H9 (cell line): ENCODE measurements around the gene PTPRN2. TPM values are rescaled to one million over a fixed set of nuclear protein-coding genes. Genes with fewer than 3 reads are reported as not detected.

Source experiments
- DNase-seq: peaks from one replicate; pipeline ENCODE4 v3.0.0-alpha.2; 2017
- H2AFZ ChIP-seq: one replicate; pipeline ENCODE4 v1.6.1; 2013; ENCODE audit warnings: mild to moderate bottlenecking, low read length, control low read depth, moderate library complexity
- H2AK5ac ChIP-seq: 2 replicates; pipeline ENCODE4 v1.6.1; 2013; ENCODE audit warnings: low read length, control low read depth, mixed read lengths; ENCODE audit not compliant: insufficient read length
- H2BK120ac ChIP-seq: one replicate; pipeline ENCODE4 v1.6.1; 2013; ENCODE audit warnings: low read depth, mild to moderate bottlenecking, low read length, control low read depth, inconsistent platforms; ENCODE audit not compliant: poor library complexity, severe bottlenecking
- H2BK12ac ChIP-seq: 2 replicates; pipeline ENCODE4 v1.6.1; 2013; ENCODE audit warnings: low read length, control low read depth, mixed read lengths, low read depth; ENCODE audit not compliant: insufficient read length
- H2BK15ac ChIP-seq: 2 replicates; pipeline ENCODE4 v1.6.1; 2013; ENCODE audit warnings: low read depth, low read length, control low read depth
- H2BK20ac ChIP-seq: one replicate; pipeline ENCODE4 v1.6.1; 2013; ENCODE audit warnings: low read depth, mild to moderate bottlenecking, low read length, control low read depth, inconsistent platforms; ENCODE audit not compliant: poor library complexity, severe bottlenecking
- H2BK5ac ChIP-seq: 2 replicates; pipeline ENCODE4 v1.6.1; 2013; ENCODE audit warnings: low read length, control low read depth, mixed read lengths; ENCODE audit not compliant: insufficient read length
- H3K14ac ChIP-seq: 2 replicates; pipeline ENCODE4 v1.6.1; 2013; ENCODE audit warnings: low read length, control low read depth; ENCODE audit not compliant: insufficient read depth
- H3K18ac ChIP-seq: 2 replicates; pipeline ENCODE4 v1.6.1; 2013; ENCODE audit warnings: low read depth, mild to moderate bottlenecking, mixed read lengths, low read length, control low read depth; ENCODE audit not compliant: insufficient read length
- H3K23ac ChIP-seq: 2 replicates; pipeline ENCODE4 v1.6.1; 2013; ENCODE audit warnings: low read length, control low read depth, mixed read lengths, low read depth; ENCODE audit not compliant: insufficient read length
- H3K23me2 ChIP-seq: 2 replicates; pipeline ENCODE4 v1.6.1; 2013; ENCODE audit warnings: low read depth, mild to moderate bottlenecking, mixed read lengths, low read length, control low read depth; ENCODE audit not compliant: insufficient read length, poor library complexity, severe bottlenecking
- H3K27ac ChIP-seq: 2 replicates; pipeline ENCODE4 v1.5.1; 2013; ENCODE audit warnings: low read length, control low read depth, mixed read lengths, low read depth; ENCODE audit not compliant: insufficient read length
- H3K27me3 ChIP-seq: 2 replicates; pipeline ENCODE4 v1.6.1; 2013; ENCODE audit warnings: low read length, control low read depth, inconsistent platforms; ENCODE audit not compliant: insufficient read depth
- H3K4ac ChIP-seq: 2 replicates; pipeline ENCODE4 v1.6.1; 2013; ENCODE audit warnings: low read depth, mild to moderate bottlenecking, control low read depth, inconsistent platforms, low read length, moderate library complexity
- H3K4me1 ChIP-seq: 2 replicates; pipeline ENCODE4 v1.6.1; 2013; ENCODE audit warnings: low read length, control low read depth, inconsistent platforms; ENCODE audit not compliant: insufficient read depth
- H3K4me2 ChIP-seq: 2 replicates; pipeline ENCODE4 v1.6.1; 2013; ENCODE audit warnings: low read length, control low read depth, mixed read lengths; ENCODE audit not compliant: insufficient read length, insufficient read depth
- H3K56ac ChIP-seq: 2 replicates; pipeline ENCODE4 v1.6.1; 2013; ENCODE audit warnings: low read depth, mild to moderate bottlenecking, mixed read lengths, low read length, control low read depth; ENCODE audit not compliant: insufficient read length
- H3K79me1 ChIP-seq: 2 replicates; pipeline ENCODE4 v1.6.1; 2013; ENCODE audit warnings: low read depth, mild to moderate bottlenecking, moderate library complexity, low read length, control low read depth, inconsistent platforms; ENCODE audit not compliant: insufficient read depth, poor library complexity, severe bottlenecking
- H3K79me2 ChIP-seq: 2 replicates; pipeline ENCODE4 v1.6.1; 2013; ENCODE audit warnings: low read length, control low read depth, inconsistent platforms; ENCODE audit not compliant: insufficient read depth
- H3K9ac ChIP-seq: 2 replicates; pipeline ENCODE4 v1.6.1; 2013; ENCODE audit warnings: low read length, control low read depth, mixed read lengths; ENCODE audit not compliant: insufficient read length; ENCODE audit errors: extremely low read depth
- H3K9me3 ChIP-seq: one replicate; pipeline ENCODE4 v1.6.1; 2013; ENCODE audit warnings: low read depth, low read length, inconsistent platforms; ENCODE audit not compliant: control insufficient read depth
- H3T11ph ChIP-seq: one replicate; pipeline ENCODE4 v1.6.1; 2013; ENCODE audit warnings: mild to moderate bottlenecking, low read length, control low read depth, inconsistent platforms
- H4K20me1 ChIP-seq: one replicate; pipeline ENCODE4 v1.6.1; 2013; ENCODE audit not compliant: control insufficient read depth, insufficient read length, insufficient read depth
- H4K5ac ChIP-seq: 2 replicates; pipeline ENCODE4 v1.6.1; 2013; ENCODE audit warnings: low read depth, mild to moderate bottlenecking, mixed read lengths, low read length, control low read depth; ENCODE audit not compliant: insufficient read length
- H4K8ac ChIP-seq: replicated peaks from 2 replicates; pipeline ENCODE4 v1.6.1; 2013; ENCODE audit warnings: low read length, control low read depth, mixed read lengths, low read depth; ENCODE audit not compliant: insufficient read length
- H4K91ac ChIP-seq: 2 replicates; pipeline ENCODE4 v1.6.1; 2013; ENCODE audit warnings: low read depth, mild to moderate bottlenecking, moderate library complexity, mixed read lengths, low read length, control low read depth; ENCODE audit not compliant: insufficient read length
- H3K27ac Mint-ChIP-seq, 3 experiments: 2 replicates in 2 of 3; 3 replicates in 1 of 3; pipeline ENCODE4 v1.8.0; 2020 to 2021; ENCODE audit warnings: mixed read lengths in 3 of 3, mild to moderate bottlenecking in 1 of 3, moderate library complexity in 1 of 3
- H3K27me3 Mint-ChIP-seq: 2 replicates; pipeline ENCODE4 v1.8.0; 2021; ENCODE audit warnings: low read depth, mild to moderate bottlenecking, moderate library complexity, mixed read lengths
- H3K36me3 Mint-ChIP-seq, 3 experiments: 2 replicates in 2 of 3; 3 replicates in 1 of 3; pipeline ENCODE4 v1.8.0; 2020 to 2021; ENCODE audit warnings: low read depth in 3 of 3, mixed read lengths in 3 of 3; ENCODE audit not compliant: insufficient read depth in 1 of 3
- H3K4me1 Mint-ChIP-seq, 2 experiments: 2 replicates each; pipeline ENCODE4 v1.8.0; 2020; ENCODE audit warnings: mixed read lengths in 2 of 2
- H3K4me3 Mint-ChIP-seq, 2 experiments: 2 replicates in 1 of 2; 3 replicates in 1 of 2; pipeline ENCODE4 v1.8.0; 2020 to 2021; ENCODE audit warnings: mild to moderate bottlenecking in 2 of 2, mixed read lengths in 2 of 2, moderate library complexity in 1 of 2
- H3K9me3 Mint-ChIP-seq, 2 experiments: 2 replicates in 1 of 2; 3 replicates in 1 of 2; pipeline ENCODE4 v1.8.0; 2020; ENCODE audit warnings: mild to moderate bottlenecking in 2 of 2, mixed read lengths in 2 of 2, moderate library complexity in 1 of 2
- WGBS: extraction: QIAGEN DNeasy Blood & Tissue Kit; methylation state at CpG from one replicate; pipeline ENCODE4 v1.1.7; 2013; ENCODE audit warnings: missing lambda C conversion rate, low lambda C conversion rate, mixed read lengths; ENCODE audit not compliant: insufficient read length; ENCODE audit errors: extremely low coverage; 5-methylcytosine and 5-hydroxymethylcytosine counted together
- total RNA-seq: library from RNA; stranded (reverse); gene quantifications from 2 replicates; pipeline ENCODE4 v1.2.1, GENCODE V29; 2021
- TF ChIP-seq, protein P1 (sequence below): fragments of 200-600 bp; sonication (generic); conservative IDR thresholded peaks from 3 replicates; pipeline ENCODE4 v1.8.0; 2021; ENCODE audit warnings: antibody characterized with exemption, mild to moderate bottlenecking

Gene PTPRN2
- total RNA-seq, 1 experiment from 2014 or later: 5.2 TPM

DNA sequence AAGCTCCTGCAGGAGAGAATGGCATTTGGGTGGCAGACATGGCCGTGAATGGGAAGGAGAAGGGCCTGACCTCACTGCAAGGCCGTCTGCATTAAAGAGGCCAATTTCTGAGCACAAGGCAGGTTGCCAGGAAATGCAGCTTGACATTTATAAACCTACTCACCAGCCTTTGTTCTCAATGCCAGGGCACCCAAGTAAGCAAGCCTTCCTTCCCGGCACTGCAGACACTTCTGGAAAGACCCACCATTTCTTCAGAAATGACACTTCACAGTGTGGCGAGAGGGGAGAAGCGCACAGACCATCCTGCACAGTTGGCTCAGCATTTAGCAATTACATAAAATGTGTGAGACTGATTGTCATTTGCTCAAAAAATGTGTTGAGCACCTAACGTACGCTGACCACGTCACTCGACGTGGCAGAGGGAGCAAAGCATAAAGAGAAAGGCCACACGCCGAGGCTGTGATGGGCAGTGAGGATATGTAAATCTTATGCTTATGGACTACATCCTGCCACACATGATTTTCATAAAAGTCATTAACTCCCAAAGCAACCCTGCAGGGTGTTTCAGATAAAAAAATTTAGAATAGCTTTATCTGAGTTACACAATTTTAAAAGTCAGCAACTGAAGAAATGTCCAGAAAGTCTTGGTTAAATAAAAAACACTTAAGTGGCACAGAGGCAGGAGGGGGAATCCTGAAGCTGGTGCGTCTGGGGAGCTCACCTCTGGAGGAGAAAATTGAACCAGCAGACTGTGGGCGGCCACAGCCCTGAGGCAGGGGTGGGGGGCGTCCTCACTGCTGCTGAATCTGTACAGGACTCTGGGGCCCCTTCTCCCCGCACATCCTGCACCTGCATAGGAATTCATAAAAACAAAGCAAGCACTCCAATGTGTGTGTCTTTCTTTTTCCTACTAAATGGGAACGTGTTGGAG is 543.8 kb downstream of the PTPRN2 start:
- no peak overlapping the region for H2AFZ ChIP-seq
- no peaks in the 10 kb centered on the region for H3K79me2 ChIP-seq
- H3K23ac ChIP-seq: no peak overlapping the region
- TF ChIP-seq, protein P1, sequence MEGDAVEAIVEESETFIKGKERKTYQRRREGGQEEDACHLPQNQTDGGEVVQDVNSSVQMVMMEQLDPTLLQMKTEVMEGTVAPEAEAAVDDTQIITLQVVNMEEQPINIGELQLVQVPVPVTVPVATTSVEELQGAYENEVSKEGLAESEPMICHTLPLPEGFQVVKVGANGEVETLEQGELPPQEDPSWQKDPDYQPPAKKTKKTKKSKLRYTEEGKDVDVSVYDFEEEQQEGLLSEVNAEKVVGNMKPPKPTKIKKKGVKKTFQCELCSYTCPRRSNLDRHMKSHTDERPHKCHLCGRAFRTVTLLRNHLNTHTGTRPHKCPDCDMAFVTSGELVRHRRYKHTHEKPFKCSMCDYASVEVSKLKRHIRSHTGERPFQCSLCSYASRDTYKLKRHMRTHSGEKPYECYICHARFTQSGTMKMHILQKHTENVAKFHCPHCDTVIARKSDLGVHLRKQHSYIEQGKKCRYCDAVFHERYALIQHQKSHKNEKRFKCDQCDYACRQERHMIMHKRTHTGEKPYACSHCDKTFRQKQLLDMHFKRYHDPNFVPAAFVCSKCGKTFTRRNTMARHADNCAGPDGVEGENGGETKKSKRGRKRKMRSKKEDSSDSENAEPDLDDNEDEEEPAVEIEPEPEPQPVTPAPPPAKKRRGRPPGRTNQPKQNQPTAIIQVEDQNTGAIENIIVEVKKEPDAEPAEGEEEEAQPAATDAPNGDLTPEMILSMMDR: no peak
- H2BK120ac ChIP-seq: no peak overlapping the region
- no peak overlapping the region for H4K5ac ChIP-seq
- Mint-ChIP-seq H3K27me3 (peaks cover 1% of the 10 kb centered on the region), H3K4me3 (no peak overlapping the region), H3K36me3 (peaks cover 9 to 14% (median 13%) of the 10 kb centered on the region in 3 experiments), H3K9me3 (peaks cover 16 to 19% of the 10 kb centered on the region in 2 experiments), H3K4me1 (peaks cover 0 to 12% of the 10 kb centered on the region in 2 experiments; a peak in 2 of 4 replicates), H3K27ac (no peak overlapping the region)
- no peak overlapping the region for H4K91ac ChIP-seq
- no peak overlapping the region for H3T11ph ChIP-seq
- no peak overlapping the region for H3K56ac ChIP-seq
- no peak overlapping the region for H3K4ac ChIP-seq
- H3K4me1 ChIP-seq: no peaks in the 10 kb centered on the region; the same call in 1 of the 2 replicates
- no peak overlapping the region for H2BK5ac ChIP-seq
- no peak overlapping the region for H2BK20ac ChIP-seq
- H3K27me3 ChIP-seq: no peaks in the 10 kb centered on the region
- no peaks in the 10 kb centered on the region for H3K79me1 ChIP-seq
- H3K23me2 ChIP-seq: no peaks in the 10 kb centered on the region
- no peak overlapping the region for H4K8ac ChIP-seq
- H2BK15ac ChIP-seq: no peak overlapping the region
- H3K27ac ChIP-seq: no peak overlapping the region
- peaks cover 4% of the 10 kb centered on the region for H3K9me3 ChIP-seq
- no peaks in the 10 kb centered on the region for H4K20me1 ChIP-seq
- WGBS: no CpG with 5 or more reads among the region's 17 CpGs
- H3K9ac ChIP-seq: no peak overlapping the region
- H2BK12ac ChIP-seq: no peak overlapping the region
- H3K18ac ChIP-seq: no peak overlapping the region
- DNase-seq: no peak
- H2AK5ac ChIP-seq: no peak overlapping the region
- no peak overlapping the region; the same call in 1 of the 2 replicates for H3K14ac ChIP-seq
- no peak overlapping the region for H3K4me2 ChIP-seq
